NCI-H146 treated with DMSO at 0.1 percent for 48 hours (cell line): ENCODE data around the gene RFX2.
A peak's percentile ranks its signal among the peaks of the same experiment; 100 is the strongest.
"Not testable (repeated sequence)": the region's sequence is repeated elsewhere in the genome, so short reads cannot be mapped to it uniquely, and the experiment has no call there.

Experiments used
- DNase-seq: peaks from one replicate; lab custom pipeline; 2025; ENCODE audit not compliant: unreplicated experiment; lab: John Stamatoyannopoulos, UW

The RFX2 gene

DNA sequence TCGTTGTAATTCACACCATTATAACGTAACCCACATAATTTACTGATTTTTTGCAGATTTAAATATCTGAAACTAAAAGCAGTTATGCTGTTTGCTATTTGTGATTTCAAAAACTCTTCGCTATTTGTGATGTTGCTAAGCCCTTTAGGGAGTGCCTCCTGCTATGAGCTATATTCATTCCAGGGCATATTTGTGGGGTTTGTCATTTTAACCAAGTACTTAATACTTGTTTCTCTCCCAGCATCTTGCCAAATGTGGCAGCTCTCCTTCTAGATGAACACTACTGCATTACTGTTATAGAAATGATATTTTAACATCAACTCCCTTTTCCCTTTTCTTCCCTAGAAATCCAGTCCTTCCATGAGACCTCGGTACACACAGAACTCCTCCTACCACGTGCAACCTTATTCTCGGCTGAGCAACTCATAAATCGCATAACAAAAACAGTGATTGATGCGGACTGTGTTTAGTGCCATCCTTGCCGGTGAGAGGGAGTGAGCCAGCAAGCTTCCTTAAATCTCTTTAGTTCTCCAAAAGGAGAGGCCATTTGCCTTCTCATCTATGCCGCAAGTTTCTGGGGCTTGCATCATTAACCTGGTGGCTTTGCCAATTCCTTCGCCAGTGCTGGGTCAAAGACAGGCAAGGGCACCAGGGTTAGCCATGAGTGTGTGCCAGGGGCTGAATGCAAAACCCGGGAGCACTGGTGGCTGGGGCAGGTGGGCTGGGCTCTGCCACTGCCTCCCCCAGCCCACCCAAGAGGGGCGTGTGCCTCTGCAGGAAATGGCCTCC, 33.4 kb downstream of the RFX2 start:
- no peak for DNase-seq

DNA sequence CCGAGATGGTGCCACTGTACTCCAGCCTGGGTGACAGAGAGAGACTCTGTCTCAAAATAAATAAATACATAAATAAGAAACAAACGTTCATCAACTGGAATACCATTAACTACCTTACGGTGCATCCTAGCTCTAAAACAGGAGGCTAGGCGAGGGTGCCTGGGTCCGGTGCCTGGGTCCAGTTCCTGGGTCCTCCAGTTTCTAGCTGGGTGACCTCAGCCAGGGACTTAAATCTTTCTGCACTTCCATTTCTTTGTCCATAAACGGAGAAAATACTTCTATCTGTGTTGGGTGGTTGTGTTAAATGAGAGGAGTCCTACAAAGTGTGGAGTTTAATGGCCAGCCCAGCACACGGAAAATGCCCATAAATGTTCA, 34.0 kb downstream of the RFX2 start:
- no peak for DNase-seq

DNA sequence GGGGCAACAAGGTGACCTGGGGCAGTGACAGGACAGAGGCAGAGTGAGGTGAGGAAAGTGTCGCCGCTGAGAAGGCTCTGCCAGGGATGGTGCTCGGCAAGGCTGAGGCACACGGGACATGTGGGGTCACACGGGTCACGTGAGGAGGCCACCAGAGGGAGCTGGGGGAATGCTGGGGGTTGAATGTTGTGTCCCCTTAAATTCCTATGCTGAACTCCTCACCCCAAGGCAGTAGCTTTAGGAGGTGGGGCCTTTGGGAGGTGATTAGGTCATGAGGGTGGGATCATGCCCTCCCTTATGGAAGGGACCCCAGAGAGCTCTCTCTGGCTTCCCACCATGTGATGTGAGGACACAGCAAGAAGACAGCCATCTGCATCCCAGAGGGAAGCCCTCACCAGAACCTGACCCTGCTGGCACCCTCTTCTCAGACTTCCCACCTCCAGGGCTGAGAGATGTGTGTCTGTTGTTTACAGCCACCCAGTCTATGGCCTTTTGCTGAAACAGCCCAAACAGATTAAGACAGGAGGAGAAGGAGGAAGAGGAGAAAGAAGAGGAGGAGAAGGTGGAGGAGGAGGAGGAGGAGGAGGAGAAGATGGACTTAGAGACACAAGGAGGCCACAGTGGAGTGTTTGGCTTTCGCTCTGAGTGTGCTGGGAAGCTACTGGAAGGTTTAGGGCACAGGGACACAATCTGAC, 35.4 kb downstream of the RFX2 start:
- DNase-seq = no peak

DNA sequence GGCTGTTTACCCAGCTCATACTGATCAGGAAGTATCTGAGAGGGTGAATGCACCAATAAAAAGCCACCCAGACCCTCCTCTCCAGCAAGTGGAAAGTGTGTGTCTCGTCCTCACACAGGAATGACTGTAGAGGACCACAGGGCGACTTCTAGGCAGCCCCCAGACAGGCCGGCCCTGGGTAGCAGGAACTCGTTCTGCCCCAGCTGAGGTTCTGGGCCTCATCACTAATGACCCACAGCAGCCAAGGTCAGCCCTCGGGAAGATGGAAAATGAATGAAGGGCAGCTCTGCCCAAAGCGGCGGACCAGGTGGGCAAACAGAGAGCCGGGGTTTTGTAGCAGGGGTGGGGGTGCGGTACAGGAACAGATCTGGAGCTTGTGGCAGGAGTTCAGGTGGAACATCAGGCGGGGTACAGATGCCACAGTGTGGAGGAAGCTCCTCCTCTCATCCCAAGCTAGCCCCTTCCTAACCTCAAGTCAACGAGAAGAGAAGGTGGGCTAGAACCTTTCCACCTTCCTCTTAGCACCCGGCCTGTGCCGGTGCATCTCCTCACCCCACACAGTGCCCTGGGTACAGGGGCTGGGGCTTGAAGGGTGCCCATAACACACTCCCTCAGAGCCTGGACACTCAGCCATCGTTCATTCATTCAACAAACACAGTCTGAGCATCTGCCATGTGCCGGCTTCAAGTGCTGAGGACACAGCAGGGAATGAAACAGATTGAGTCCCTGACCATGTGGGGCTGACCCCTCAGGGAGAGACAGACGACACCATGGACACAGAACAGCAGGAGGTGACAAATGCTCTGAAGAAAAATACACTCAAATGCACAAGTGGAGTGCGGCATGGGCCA, 36.2 kb downstream of the RFX2 start:
- DNase-seq = no peak

DNA sequence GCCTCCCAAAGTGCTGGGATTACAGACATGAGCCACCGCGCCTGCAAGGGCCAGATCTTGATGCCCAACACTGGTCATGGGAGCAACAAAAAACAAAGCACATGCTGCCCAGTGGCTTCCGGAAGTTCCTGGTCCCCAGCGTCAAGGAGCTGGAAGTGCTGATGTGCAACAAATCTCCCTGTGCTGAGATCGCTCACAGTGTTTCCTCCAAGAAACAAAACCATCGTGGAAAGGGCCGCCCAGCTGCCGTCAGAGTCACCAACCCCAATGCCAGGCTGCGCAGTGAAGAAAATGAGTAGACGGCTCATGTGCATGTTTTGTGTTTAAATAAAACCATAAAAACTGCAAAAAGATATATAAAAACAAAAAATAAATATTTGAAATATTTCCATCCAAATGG, 37.1 kb downstream of the RFX2 start:
- DNase-seq = not testable (repeated sequence)

DNA sequence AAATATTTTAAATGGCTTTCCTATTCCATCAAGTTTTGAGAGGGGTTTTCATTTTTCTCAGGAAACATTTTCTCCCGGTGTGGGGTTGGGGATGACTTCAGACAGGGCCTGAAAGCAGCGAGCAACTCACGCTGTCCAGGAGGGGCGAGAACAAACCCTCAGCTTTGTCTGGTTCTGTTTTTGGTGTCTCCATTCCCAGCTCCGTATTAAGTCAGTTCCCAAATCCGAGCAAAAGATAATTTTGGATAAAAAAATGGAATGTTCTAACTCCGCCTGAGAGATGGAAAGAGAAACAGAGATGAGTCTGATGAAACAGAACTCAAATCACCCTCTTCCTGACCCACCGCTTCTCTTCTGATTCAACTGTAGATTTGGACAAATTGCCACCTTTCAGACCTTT, 38.4 kb downstream of the RFX2 start:
- no peak for DNase-seq

DNA sequence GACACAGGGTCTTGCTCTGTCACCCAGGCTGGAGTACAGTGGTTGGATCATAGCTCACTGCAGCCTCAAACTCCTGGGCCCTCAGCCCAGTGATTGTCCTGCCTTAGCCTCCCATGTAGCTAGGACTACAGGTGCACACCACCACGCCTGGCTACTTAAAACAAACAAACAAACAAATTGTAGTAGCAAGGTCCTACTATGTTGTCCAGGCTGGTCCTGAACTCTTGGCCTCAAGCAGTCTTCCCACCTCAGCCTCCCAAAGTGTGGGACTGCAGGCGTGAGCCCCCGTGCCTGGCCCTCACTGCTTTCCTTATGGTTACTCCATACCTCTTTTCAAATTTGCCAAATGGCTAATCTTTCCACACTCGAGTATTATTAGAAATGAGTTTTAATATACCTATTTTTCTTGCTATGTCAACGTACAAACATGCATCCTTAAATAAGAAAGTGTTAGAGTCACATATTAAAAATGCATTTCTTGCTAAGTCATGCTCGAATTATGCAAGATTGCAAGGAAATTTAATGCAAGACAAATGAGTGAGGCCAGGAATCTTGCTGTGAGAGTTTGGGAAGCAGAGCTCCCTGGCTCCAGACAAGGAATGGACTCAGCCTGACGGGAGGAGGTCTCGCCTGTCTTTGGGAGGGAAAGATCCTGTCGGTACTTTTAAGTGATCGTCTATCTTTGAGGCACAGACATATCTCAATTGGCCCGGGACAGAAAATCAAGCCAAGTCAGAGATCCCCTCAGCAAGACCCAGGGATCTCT, 39.4 kb downstream of the RFX2 start:
- DNase-seq = no peak

DNA sequence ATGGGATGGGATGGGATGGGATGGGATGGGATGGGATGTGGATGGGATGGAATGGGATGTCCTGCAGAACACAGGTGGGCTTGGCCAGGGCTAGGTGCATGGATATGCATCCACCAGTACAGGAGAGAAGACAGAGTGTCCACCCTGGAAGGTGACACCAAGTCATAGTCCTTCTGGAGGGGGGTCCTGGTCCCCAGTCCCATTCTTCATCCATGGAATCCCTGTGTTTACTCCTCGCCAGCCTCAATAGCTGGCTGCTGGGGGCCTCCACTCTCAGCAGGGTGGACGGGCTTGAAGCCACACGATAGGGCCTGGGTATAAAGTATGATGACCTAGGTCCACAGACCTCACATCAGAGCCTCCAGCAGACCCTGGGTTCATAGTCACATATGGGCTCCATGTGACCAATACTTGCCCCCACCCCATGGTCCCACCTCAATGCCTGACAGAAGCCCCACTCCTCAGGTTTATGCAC, 40.1 kb downstream of the RFX2 start:
- no peak for DNase-seq

DNA sequence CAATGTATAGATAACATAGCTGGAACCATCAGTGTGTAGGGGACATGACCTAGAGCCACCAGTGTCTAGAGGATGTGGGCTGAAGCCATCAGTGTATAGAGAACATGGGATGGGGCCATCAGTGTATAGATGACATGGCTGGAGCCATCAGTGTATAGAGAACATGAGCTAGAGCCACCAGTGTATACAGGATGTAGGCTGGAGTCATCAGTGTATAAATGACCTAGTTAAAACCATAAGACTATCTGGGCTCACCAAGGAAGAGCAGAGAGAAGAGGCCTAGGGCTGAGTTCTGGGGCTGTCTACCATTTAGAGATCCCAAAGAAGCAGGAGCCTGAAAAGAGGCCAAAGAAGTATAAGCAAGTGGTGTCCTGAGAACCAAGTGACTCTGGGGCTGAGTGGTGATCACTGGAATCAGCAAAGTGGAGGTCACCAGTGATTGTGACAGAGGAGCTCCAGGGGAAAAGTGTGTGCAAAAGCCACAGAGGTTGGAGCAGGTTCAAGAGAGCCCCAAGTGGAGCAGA, 41.0 kb downstream of the RFX2 start:
- no peak for DNase-seq

DNA sequence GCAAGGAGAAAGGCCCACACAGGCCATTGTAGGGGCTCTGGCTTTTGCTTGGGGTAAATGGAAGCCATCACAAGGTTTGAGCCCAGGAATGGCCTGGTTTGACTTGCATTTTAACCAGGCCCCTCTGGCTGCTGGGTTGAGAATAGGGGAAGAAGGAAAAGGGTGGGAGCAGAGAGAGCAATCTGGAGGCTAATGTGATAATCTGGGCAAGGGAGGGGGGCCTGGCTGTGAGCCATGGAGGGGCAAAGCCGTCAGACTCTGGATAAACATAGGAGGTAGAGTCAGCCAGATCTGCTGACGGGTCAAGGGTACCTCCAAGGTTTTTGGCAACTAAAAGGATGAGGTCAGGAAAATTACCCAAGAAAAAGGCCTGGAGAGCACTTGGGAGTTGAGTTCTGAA, 41.6 kb downstream of the RFX2 start:
- DNase-seq = no peak

DNA sequence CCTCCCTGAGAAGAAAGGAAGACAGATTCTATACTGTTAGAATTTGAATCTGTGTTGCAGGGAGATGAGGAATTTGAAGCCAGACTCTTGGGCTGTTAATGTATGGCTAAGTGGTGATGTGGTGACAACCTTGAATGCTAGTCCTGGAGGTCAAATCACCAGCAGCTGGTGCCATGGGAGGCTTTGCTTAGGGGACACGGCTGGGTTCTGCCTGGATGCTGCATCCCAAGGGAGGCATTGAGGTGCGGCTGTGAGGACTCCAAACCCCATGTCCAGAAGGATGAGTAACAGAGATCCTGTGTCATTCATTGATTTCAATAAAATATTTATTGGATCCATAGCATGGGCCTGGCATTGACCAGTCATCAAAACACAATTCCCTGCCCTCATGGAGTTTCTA, 42.3 kb downstream of the RFX2 start:
- DNase-seq = no peak

DNA sequence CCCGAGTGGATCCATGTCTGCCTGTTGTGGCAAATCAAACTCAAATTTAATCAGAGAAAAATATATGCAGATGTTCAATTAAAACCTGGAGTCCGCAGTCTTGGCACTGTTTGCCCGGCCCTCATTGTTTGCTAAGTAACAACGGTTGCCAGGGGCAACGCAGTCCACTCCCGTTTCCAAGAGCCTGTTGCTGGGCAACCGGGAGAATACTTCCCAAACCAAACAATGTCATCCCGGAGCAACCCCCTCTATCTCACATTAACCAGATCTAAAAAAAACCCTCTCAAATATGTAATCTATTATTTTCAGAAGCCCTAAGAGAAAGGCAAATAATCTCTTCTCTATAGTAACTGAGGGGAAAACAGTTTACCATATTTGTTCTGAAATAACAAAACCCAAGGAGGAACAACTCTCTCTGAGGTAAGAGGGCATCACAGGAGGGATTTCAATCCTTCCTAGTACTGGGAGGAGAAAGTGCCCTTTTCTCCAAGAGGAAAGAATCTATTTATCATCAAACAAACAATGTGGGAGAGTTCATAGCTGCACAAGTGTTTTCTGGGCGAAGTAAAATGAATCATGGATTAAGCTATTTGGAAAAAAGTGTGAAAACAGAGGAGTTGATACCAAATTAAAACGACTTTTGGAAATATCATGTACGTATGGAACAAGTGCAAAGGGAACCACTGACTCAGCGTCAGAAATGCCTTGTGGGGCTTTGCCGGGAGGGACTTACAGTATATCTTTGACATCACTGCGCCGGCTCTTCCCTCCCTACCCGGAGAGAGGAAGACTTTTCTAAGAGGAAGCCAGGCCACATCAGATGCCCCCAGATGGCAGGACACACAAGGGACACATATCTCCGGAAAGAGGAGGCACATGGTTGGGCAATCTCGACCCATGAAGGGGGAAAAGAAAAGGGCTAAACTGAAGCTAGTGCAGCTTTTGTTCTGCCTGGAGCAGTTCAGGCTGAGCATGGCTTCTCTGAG, 43.3 kb downstream of the RFX2 start:
- peak; percentile 78 for DNase-seq

DNA sequence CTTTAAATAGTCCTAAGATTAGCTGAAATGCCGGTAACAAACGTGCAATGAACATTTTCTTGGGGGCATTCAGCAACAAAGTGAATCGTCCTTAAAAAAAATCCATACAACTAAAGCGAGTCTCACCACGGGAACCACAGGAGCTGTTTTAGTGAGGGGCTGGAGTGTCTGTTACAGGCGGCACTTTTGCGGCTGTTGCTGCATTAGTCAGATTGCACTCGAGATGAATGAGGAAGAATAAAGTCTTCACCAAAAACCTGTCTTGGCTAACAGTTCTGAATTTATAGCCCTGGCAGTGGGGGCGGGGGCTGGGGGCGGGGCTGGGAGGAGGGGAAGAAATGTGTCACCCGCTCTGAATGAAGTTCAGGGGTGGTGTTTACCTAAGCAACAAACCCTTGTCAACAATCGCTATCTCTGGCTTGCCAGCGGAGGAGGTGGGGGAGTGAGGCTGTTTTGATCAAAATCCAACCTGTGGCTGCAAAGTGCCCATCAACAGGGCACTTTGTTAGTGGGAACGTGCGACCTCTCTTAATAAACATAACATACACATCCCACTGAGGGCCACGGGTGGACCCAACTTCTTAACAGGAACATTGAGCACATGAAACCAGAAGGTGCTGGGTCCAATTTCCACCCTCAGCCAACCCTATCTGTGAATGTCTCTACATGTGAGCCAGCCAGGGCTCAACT, 44.5 kb downstream of the RFX2 start:
- DNase-seq = no peak

DNA sequence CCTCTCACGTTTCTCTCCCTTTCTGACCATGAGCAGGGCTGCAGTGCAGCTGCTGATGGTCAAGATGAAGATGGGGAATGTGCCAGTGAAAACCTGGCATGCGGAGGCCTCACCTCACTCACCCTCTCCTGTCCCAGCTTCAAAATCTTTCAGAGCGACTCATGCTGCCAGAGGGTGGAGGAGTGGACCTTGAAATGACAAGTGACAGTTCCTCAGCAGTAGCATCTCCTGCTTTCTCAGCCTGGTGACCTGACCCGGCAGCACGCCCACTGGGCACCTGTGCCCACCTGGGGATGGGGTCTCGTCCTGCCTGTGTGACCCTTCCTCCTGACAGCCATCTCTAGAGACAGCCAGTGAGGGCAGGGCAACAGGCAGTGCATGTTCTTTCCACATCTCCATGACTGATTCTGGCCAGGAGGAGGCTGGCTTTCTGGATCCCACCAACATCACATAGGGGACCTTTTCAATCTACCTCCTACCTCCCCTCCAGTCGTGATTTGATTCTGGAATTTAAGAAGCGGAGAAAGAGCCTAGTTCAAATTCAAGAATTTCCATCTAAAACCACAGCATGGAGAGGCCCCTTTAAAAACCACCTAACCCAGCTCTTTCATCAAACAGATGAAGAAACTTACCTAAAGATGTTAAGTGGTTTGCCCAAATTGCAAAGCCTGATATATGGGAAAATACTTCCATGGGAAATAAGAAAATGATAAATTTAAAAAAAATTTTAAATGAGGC, 45.8 kb downstream of the RFX2 start:
- no peak for DNase-seq

DNA sequence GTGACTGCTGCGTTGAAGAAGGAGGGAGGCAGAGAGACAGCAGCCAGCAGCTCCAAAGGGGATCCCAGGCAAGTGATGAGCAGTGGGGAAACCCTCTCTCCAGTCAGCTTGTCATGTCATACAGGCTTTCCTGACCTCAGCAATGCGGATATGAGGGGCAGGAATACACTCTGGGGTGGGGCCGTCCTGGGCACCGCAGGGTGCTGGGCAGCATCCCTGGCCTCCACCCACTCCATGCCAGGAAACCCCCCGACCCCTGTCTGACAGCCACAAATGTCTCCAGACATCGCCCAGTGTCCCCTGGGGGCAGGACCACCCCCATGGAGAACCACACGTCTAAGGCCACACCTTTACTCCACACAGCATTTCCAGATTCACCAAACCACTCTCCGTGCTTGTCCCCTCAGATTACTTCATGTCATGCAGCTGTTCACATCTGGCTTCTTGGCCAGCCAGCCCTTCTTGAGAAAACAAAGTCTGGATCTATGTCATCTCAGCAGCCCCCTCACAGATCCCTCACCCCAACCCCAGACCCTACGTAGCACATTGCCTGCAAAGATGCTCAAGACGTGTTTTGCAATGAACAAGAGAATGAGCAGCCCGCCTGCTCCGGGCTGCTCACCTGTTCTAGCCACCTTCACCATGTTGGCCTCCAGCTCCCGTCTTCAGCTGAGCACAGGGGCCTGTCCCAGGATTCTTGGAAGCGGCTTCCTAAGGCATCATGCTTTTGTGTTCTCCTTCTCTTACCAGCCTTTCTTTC, 46.5 kb downstream of the RFX2 start:
- DNase-seq = no peak

DNA sequence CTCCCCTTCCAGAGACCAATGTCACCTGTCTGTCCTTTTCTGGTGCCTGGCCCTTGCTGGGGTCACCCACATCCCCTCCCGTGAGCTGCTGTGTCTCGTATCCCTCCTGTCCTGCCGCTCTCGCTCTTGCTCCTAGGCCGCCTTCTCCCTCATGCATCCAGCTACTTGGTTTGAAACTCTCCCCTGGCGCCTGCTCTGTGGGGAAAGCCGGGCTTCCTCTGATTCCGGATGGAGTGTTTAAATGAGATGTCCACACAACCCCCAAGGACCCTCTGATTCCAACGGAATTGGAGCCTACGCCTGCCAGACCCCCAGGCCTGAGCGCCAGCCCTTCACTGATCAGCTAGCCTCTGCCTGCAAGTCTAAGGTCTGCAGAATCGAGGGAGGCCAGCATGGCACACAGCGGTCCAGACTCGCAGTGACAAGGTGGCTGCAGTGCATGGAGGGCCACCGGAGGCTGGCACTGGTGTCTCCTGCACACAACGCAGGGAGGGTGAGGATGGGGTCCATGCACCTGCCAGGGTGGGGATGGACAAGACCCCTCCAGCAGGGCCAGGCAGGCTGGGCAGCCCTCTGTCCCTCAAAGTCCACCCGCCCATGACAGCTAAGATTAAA, 47.2 kb downstream of the RFX2 start:
- DNase-seq = no peak

DNA sequence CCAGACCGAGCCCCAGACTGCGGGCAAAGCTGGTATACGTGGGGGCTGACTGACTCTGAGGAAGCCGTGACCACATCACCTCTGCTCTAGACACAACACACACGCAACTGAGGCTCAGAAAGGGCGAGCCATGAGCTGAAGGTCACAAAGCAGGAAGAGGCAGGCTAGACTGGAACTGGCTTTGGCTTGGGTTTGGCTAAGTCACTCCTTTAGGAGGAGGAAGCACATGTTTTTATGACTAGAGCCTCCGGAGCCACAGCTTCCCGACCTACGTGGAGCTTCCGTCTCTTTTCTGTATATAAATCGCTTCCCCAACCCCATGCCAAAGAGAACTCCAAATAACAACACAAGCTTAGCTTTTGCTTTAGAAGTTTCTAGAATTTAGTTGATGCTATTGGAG, 48.0 kb downstream of the RFX2 start:
- no peak for DNase-seq
